SK-N-SH (cell line): ENCODE results near the gene LEMD1. TPM values are rescaled to one million over a fixed set of nuclear protein-coding genes. Genes with fewer than 3 reads are reported as not detected.
"Not testable (repeated sequence)": the region's sequence is repeated elsewhere in the genome, so short reads cannot be mapped to it uniquely, and the experiment has no call there.

Experiments used
- CTCF ChIA-PET: fragments of 300-600, 350-600 bp; formaldehyde crosslinking; extraction: SDS; loops from one replicate; lab custom pipeline; 2021; lab: Yijun Ruan, JAX
- POLR2A ChIA-PET: fragments of 350-600 bp; sonication (Branson Sonifier 250); formaldehyde crosslinking; extraction: SDS; loops from one replicate; lab custom pipeline; 2020; ENCODE audit warnings: antibody characterized with exemption, inconsistent platforms; lab: Yijun Ruan, JAX
- DNase-seq: peaks from one replicate; pipeline ENCODE4 v3.0.0; 2012
- H2AFZ ChIP-seq: fragments of 200-600 bp; sonication (generic); 2 replicates; pipeline ENCODE4 v1.8.1; 2016; ENCODE audit warnings: antibody characterized with exemption, mild to moderate bottlenecking, low read depth
- H3F3A ChIP-seq: fragments of 200-600 bp; sonication (generic); replicated peaks from 2 replicates; pipeline ENCODE3; 2016; ENCODE audit warnings: antibody characterized with exemption, mild to moderate bottlenecking; ENCODE audit not compliant: insufficient read depth
- H3K27ac ChIP-seq, 2 experiments: fragments of 200-500 bp in 1 of 2; fragments of 200-600 bp in 1 of 2; sonication (Bioruptor generic) in 1 of 2; sonication (generic), shearing (Covaris generic) in 1 of 2; 2 replicates each; pipeline versions ENCODE4 v1.5.1 to v1.6.1; 2014 to 2016; ENCODE audit warnings: low read depth in 2 of 2, inconsistent platforms in 1 of 2, low read length in 1 of 2, mild to moderate bottlenecking in 1 of 2, mixed read lengths in 1 of 2
- H3K27me3 ChIP-seq: fragments of 200-600 bp; sonication (generic), shearing (Covaris generic); 2 replicates; pipeline ENCODE4 v1.6.1; 2016; ENCODE audit warnings: mixed run types; ENCODE audit not compliant: insufficient read depth
- H3K36me3 ChIP-seq, 2 experiments: fragments of 200-500 bp in 1 of 2; fragments of 200-600 bp in 1 of 2; sonication (Bioruptor generic) in 1 of 2; sonication (generic) in 1 of 2; replicated peaks in 1 of 2; 2 replicates each; pipeline versions ENCODE3 to v1.5.1; 2014 to 2016; ENCODE audit warnings: low read length in 1 of 2, mild to moderate bottlenecking in 1 of 2; ENCODE audit not compliant: insufficient read depth in 2 of 2, control insufficient read depth in 1 of 2
- H3K4me1 ChIP-seq, 2 experiments: fragments of 200-500 bp in 1 of 2; fragments of 200-600 bp in 1 of 2; sonication (Bioruptor generic) in 1 of 2; sonication (generic), shearing (Covaris generic) in 1 of 2; 2 replicates each; pipeline versions ENCODE4 v1.5.1 to v1.6.1; 2014 to 2016; ENCODE audit warnings: low read depth in 1 of 2, low read length in 1 of 2, mixed run types in 1 of 2; ENCODE audit not compliant: insufficient read depth in 2 of 2, control insufficient read depth in 1 of 2
- H3K4me2 ChIP-seq: fragments of 200-600 bp; sonication (generic), shearing (Covaris generic); 2 replicates; pipeline ENCODE4 v1.6.1; 2017; ENCODE audit warnings: mixed run types
- H3K4me3 ChIP-seq, 2 experiments: fragments of 200-500 bp in 1 of 2; fragments of 200-600 bp in 1 of 2; sonication (Bioruptor generic) in 1 of 2; sonication (generic), shearing (Covaris generic) in 1 of 2; 2 replicates each; pipeline versions ENCODE4 v1.5.1 to v1.8.1; 2014 to 2016; ENCODE audit warnings: low read depth in 2 of 2, inconsistent platforms in 1 of 2, low read length in 1 of 2, mild to moderate bottlenecking in 1 of 2, mixed read lengths in 1 of 2, moderate library complexity in 1 of 2
- H3K79me2 ChIP-seq: fragments of 200-600 bp; sonication (generic); 2 replicates; pipeline ENCODE4 v1.8.1; 2017; ENCODE audit warnings: mild to moderate bottlenecking; ENCODE audit not compliant: insufficient read depth
- H3K9ac ChIP-seq: fragments of 200-600 bp; sonication (generic); 2 replicates; pipeline ENCODE4 v1.6.1; 2017; ENCODE audit warnings: mixed run types
- H3K9me2 ChIP-seq: fragments of 200-600 bp; sonication (generic); 2 replicates; pipeline ENCODE4 v1.6.1; 2017; ENCODE audit warnings: mixed run types
- H3K9me3 ChIP-seq: fragments of 200-600 bp; sonication (generic); 2 replicates; pipeline ENCODE4 v1.6.1; 2017; ENCODE audit warnings: mixed run types, mild to moderate bottlenecking, moderate library complexity
- H4K20me1 ChIP-seq: fragments of 200-600 bp; sonication (generic); 2 replicates; pipeline ENCODE4 v1.6.1; 2017; ENCODE audit warnings: mild to moderate bottlenecking, mixed run types; ENCODE audit not compliant: insufficient read depth
- CHD2 ChIP-seq: fragments of 150-350 bp; IDR thresholded peaks from 2 replicates; pipeline ENCODE4 v1.6.1; 2018; ENCODE audit warnings: low read length; ENCODE audit not compliant: partially characterized antibody
- EP300 ChIP-seq, 2 experiments: IDR thresholded peaks; 2 replicates each; pipeline versions ENCODE4 v1.4.0 to v1.6.1; 2012; ENCODE audit warnings: borderline replicate concordance in 1 of 2, low read depth in 1 of 2, low read length in 1 of 2
- EZH2phosphoT487 ChIP-seq: fragments of 200-600 bp; sonication (generic); IDR thresholded peaks from 2 replicates; pipeline ENCODE4 v1.6.1; 2017; ENCODE audit warnings: low read depth, mixed run types, mild to moderate bottlenecking, antibody characterized with exemption, moderate library complexity, borderline replicate concordance
- FOSL2 ChIP-seq: IDR thresholded peaks from 2 replicates; pipeline ENCODE4 v1.4.0; 2012; ENCODE audit warnings: low read depth, mild to moderate bottlenecking, moderate library complexity, borderline replicate concordance
- FOXM1 ChIP-seq: IDR thresholded peaks from 2 replicates; pipeline ENCODE4 v1.4.0; 2012; ENCODE audit warnings: low read depth, mild to moderate bottlenecking
- JUND ChIP-seq: IDR thresholded peaks from 2 replicates; pipeline ENCODE4 v1.4.0; 2012
- MEF2A ChIP-seq: IDR thresholded peaks from 2 replicates; pipeline ENCODE4 v1.4.0; 2012; ENCODE audit warnings: low read depth, borderline replicate concordance
- POLR2AphosphoS5 ChIP-seq: IDR thresholded peaks from 2 replicates; pipeline ENCODE4 v1.6.1; 2012; ENCODE audit warnings: low read depth, low read length
- RAD21 ChIP-seq: IDR thresholded peaks from 2 replicates; pipeline ENCODE4 v1.6.1; 2012; ENCODE audit warnings: mild to moderate bottlenecking, low read length
- RFX5 ChIP-seq: IDR thresholded peaks from 2 replicates; pipeline ENCODE4 v1.6.1; 2012; ENCODE audit warnings: mild to moderate bottlenecking, improper control_type of control experiment, low read length
- RXRA ChIP-seq: IDR thresholded peaks from 2 replicates; pipeline ENCODE4 v1.4.0; 2012; ENCODE audit warnings: low read depth, mild to moderate bottlenecking, borderline replicate concordance
- SIN3A ChIP-seq: IDR thresholded peaks from 2 replicates; pipeline ENCODE4 v1.6.1; 2012; ENCODE audit warnings: low read depth, mild to moderate bottlenecking, low read length, moderate library complexity, borderline replicate concordance
- TEAD4 ChIP-seq: IDR thresholded peaks from 2 replicates; pipeline ENCODE4 v1.4.0; 2012; ENCODE audit warnings: mild to moderate bottlenecking, borderline replicate concordance; ENCODE audit not compliant: insufficient read depth
- YY1 ChIP-seq: IDR thresholded peaks from 2 replicates; pipeline ENCODE4 v1.4.0; 2012; ENCODE audit warnings: low read depth, mild to moderate bottlenecking
- WGBS: methylation state at CpG from one replicate; pipeline ENCODE4 v1.1.6; 2017; ENCODE audit warnings: low lambda C conversion rate; 5-methylcytosine and 5-hydroxymethylcytosine counted together
- polyA plus RNA-seq, 3 experiments: library from polyadenylated mRNA; depleted of rRNA; stranded (reverse); fragments of >200 nt; gene quantifications; 2 replicates each; pipeline ENCODE4 v1.2.3, GENCODE V29; 2012
- TF ChIP-seq, protein P1 (sequence below): IDR thresholded peaks from 2 replicates; pipeline ENCODE4 v1.4.0; 2012; ENCODE audit warnings: low read depth, borderline replicate concordance
- TF ChIP-seq, protein P2 (sequence below): IDR thresholded peaks from 2 replicates; pipeline ENCODE4; 2012
- TF ChIP-seq, protein P3 (sequence below): IDR thresholded peaks from 2 replicates; pipeline ENCODE4 v1.4.0; 2012; ENCODE audit warnings: low read depth
- TF ChIP-seq, protein P4 (sequence below): IDR thresholded peaks from 2 replicates; pipeline ENCODE4 v1.6.1; 2012; ENCODE audit warnings: mild to moderate bottlenecking, low read depth, low read length, moderate library complexity
- TF ChIP-seq, protein P5 (sequence below): fragments of 150-350 bp; IDR thresholded peaks from 2 replicates; pipeline ENCODE4 v1.6.1; 2016; ENCODE audit warnings: mild to moderate bottlenecking, low read depth, low read length

Gene LEMD1
- polyA plus RNA-seq, 1 of the 3 experiments (the other 2 are of a cell fraction), result not detected

DNA sequence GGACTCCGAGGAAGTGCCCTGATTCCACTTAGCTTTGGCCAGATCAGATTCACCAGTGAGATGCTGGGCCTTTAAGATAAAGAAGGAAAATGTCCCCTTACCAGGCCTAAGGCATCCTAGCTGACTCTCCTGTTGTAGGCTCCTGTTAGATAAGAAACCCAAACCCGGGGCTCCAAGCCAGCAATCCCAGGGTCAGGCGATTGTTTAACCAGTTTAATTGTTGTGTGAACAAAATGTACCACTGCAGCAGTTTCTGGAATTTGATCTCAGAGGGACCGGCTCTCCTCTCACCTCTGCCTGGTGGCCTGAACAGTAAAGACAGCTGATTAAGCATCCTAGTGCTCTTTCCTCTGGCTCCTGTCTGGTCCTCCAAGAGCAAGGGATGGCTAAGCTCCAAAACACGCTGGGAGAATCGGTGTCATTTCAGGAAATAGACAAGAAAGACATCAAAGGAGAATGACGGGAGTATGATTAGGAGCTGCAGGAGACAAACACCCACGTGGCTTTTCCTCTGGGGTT, 55.9 kb downstream of the LEMD1 start:
- Histone ChIP-seq H3K27me3 (peaks cover 1% of the 10 kb centered on the region; the same call in 1 of the 2 replicates), H3K79me2 (no peaks in the 10 kb centered on the region), H2AFZ (peak overlapping the region; percentile 43), H3K27ac (no peak overlapping the region), H3K4me1 (no peaks in the 10 kb centered on the region; a peak in 1 of 4 replicates), H3K9me2 (no peaks in the 10 kb centered on the region), H3K36me3 (no peaks in the 10 kb centered on the region), H4K20me1 (no peaks in the 10 kb centered on the region), H3K9me3 (no peaks in the 10 kb centered on the region), H3K9ac (no peak overlapping the region), H3K4me2 (no peak overlapping the region), H3F3A (no peaks in the 10 kb centered on the region), H3K4me3 (no peak overlapping the region)
- CTCF ChIA-PET, result interaction anchor here (0.6 to 5.0 kb wide), 8 partner anchors 11 to 122 kb away, joined by 3 to 34 read pairs (median 5); no protein-coding TSS in a partner anchor
- TF ChIP-seq JUND (no peak), RXRA (no peak), EZH2phosphoT487 (no peak), RAD21 (no peak), RFX5 (no peak), FOSL2 (no peak), YY1 (no peak), TEAD4 (no peak), POLR2AphosphoS5 (no peak), EP300 (IDR thresholded peaks at IDR 0.05; ENCODE audit: borderline replicate concordance in 1 of 2, low read depth in 1 of 2, low read length in 1 of 2) (no peak), MEF2A (no peak), FOXM1 (no peak), SIN3A (no peak), CHD2 (no peak)
- TF ChIP-seq, protein P1, sequence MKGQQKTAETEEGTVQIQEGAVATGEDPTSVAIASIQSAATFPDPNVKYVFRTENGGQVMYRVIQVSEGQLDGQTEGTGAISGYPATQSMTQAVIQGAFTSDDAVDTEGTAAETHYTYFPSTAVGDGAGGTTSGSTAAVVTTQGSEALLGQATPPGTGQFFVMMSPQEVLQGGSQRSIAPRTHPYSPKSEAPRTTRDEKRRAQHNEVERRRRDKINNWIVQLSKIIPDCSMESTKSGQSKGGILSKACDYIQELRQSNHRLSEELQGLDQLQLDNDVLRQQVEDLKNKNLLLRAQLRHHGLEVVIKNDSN, result no peak
- TF ChIP-seq, protein P2, sequence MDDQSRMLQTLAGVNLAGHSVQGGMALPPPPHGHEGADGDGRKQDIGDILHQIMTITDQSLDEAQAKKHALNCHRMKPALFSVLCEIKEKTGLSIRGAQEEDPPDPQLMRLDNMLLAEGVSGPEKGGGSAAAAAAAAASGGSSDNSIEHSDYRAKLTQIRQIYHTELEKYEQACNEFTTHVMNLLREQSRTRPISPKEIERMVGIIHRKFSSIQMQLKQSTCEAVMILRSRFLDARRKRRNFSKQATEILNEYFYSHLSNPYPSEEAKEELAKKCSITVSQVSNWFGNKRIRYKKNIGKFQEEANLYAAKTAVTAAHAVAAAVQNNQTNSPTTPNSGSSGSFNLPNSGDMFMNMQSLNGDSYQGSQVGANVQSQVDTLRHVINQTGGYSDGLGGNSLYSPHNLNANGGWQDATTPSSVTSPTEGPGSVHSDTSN, result no peak
- TF ChIP-seq, protein P3, sequence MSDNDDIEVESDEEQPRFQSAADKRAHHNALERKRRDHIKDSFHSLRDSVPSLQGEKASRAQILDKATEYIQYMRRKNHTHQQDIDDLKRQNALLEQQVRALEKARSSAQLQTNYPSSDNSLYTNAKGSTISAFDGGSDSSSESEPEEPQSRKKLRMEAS, result no peak
- TF ChIP-seq, protein P4, sequence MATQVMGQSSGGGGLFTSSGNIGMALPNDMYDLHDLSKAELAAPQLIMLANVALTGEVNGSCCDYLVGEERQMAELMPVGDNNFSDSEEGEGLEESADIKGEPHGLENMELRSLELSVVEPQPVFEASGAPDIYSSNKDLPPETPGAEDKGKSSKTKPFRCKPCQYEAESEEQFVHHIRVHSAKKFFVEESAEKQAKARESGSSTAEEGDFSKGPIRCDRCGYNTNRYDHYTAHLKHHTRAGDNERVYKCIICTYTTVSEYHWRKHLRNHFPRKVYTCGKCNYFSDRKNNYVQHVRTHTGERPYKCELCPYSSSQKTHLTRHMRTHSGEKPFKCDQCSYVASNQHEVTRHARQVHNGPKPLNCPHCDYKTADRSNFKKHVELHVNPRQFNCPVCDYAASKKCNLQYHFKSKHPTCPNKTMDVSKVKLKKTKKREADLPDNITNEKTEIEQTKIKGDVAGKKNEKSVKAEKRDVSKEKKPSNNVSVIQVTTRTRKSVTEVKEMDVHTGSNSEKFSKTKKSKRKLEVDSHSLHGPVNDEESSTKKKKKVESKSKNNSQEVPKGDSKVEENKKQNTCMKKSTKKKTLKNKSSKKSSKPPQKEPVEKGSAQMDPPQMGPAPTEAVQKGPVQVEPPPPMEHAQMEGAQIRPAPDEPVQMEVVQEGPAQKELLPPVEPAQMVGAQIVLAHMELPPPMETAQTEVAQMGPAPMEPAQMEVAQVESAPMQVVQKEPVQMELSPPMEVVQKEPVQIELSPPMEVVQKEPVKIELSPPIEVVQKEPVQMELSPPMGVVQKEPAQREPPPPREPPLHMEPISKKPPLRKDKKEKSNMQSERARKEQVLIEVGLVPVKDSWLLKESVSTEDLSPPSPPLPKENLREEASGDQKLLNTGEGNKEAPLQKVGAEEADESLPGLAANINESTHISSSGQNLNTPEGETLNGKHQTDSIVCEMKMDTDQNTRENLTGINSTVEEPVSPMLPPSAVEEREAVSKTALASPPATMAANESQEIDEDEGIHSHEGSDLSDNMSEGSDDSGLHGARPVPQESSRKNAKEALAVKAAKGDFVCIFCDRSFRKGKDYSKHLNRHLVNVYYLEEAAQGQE, result no peak
- TF ChIP-seq, protein P5, sequence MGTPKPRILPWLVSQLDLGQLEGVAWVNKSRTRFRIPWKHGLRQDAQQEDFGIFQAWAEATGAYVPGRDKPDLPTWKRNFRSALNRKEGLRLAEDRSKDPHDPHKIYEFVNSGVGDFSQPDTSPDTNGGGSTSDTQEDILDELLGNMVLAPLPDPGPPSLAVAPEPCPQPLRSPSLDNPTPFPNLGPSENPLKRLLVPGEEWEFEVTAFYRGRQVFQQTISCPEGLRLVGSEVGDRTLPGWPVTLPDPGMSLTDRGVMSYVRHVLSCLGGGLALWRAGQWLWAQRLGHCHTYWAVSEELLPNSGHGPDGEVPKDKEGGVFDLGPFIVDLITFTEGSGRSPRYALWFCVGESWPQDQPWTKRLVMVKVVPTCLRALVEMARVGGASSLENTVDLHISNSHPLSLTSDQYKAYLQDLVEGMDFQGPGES, result no peak
- WGBS, result 63% methylated on average over 7 of the region's 8 CpGs
- no peak for DNase-seq
- POLR2A ChIA-PET, result interaction anchor here (1.5 kb wide), 1 partner anchor 119 kb away, joined by 3 read pairs; no protein-coding TSS in a partner anchor

DNA sequence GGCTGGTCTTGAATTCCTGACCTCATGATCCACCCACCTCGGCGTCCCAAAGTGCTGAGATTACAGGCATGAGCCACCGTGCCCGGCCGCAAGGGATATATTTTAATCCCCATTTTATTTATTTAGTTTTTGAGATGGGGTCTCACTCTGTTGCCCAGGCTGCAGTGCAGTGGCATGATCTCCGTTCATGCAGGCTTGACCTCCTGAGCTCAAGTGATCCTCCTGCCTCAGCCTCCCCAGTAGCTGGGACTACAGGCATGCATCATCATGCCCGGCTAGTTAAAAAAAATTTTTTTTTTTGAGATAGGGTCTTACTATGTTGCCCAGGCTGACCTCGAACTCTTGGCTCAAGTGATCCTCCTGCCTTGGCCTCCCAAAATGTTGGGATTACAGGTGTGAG, 56.8 kb downstream of the LEMD1 start:
- H3K36me3 ChIP-seq, DNase-seq, H3K27me3 ChIP-seq, POLR2A ChIA-PET, H3K27ac ChIP-seq, H3K4me2 ChIP-seq, H4K20me1 ChIP-seq, H3K4me3 ChIP-seq, H3K4me1 ChIP-seq, H3F3A ChIP-seq, H3K79me2 ChIP-seq, H3K9ac ChIP-seq, H3K9me2 ChIP-seq, H3K9me3 ChIP-seq: not testable (repeated sequence)
- CTCF ChIA-PET, result interaction anchor here (1.0 to 5.0 kb wide), 5 partner anchors 10 to 123 kb away, joined by 5 to 34 read pairs (median 14); no protein-coding TSS in a partner anchor
- 72% methylated on average over 8 of the region's 8 CpGs for WGBS
- H2AFZ ChIP-seq, result peak overlapping the region; percentile 11; the same call in 1 of the 2 replicates
